ENCODE data around the gene RAB27B.

Gene RAB27B

GRCh38 chr18:54872681-54873080 lies 44.4 kb downstream of the RAB27B start:
- no peak for DNase-seq

- DNase-seq = no peak
These were observed 45.6 kb downstream of the RAB27B start for GRCh38 chr18:54873884-54874255.

- no peak for DNase-seq
These were observed 46.8 kb downstream of the RAB27B start for GRCh38 chr18:54875063-54875462.

GRCh38 chr18:54877076-54877475 lies 48.8 kb downstream of the RAB27B start:
- no peak for DNase-seq

GRCh38 chr18:54878159-54878622 lies 49.9 kb downstream of the RAB27B start:
- no peak for DNase-seq

GRCh38 chr18:54878659-54879358 lies 50.5 kb downstream of the RAB27B start:
- DNase-seq = no peak

GRCh38 chr18:54879691-54880090 lies 51.4 kb downstream of the RAB27B start:
- no peak for DNase-seq

GRCh38 chr18:54880395-54881105 lies 52.3 kb downstream of the RAB27B start:
- DNase-seq = no peak

- no peak for DNase-seq
These were observed 53.0 kb downstream of the RAB27B start for GRCh38 chr18:54881229-54881768.

GRCh38 chr18:54882318-54882717 lies 54.0 kb downstream of the RAB27B start:
- DNase-seq = no peak

GRCh38 chr18:54883816-54884604 lies 55.7 kb downstream of the RAB27B start:
- DNase-seq = no peak

- no peak for DNase-seq
These were observed 60.1 kb downstream of the RAB27B start for GRCh38 chr18:54888378-54888777.

- DNase-seq = no peak
These were observed 60.7 kb downstream of the RAB27B start for GRCh38 chr18:54888933-54889332.

GRCh38 chr18:54899500-54899899 lies 71.2 kb downstream of the RAB27B start:
- no peak for DNase-seq

GRCh38 chr18:54900290-54900689 lies 72.0 kb downstream of the RAB27B start:
- DNase-seq = no peak

GRCh38 chr18:54904581-54904980 lies 76.3 kb downstream of the RAB27B start:
- no peak for DNase-seq

GRCh38 chr18:54905629-54906028 lies 77.4 kb downstream of the RAB27B start:
- no peak for DNase-seq

- DNase-seq = no peak
These were observed 78.3 kb downstream of the RAB27B start for GRCh38 chr18:54906331-54907185.

GRCh38 chr18:54909538-54909937 lies 81.3 kb downstream of the RAB27B start:
- no peak for DNase-seq

GRCh38 chr18:54910161-54910919 lies 82.1 kb downstream of the RAB27B start:
- no peak for DNase-seq

GRCh38 chr18:54911551-54911950 lies 83.3 kb downstream of the RAB27B start:
- no peak for DNase-seq

- no peak for DNase-seq
These were observed 86.5 kb downstream of the RAB27B start for GRCh38 chr18:54914816-54915215.
